RWPE2 (cell line): ENCODE data around the gene INHBB.

Source experiments
- ATAC-seq: fragments of 200-7000 bp; cut with Tn5 transposase; 3 replicates; pipeline ENCODE4 v1.9.1; 2021; ENCODE audit warnings: low read depth
- DNase-seq: peaks from one replicate; pipeline ENCODE4 v3.0.0-alpha.2; 2020; ENCODE audit warnings: low spot score
- H3K27ac ChIP-seq: fragments of 450-650 bp; 2 replicates; pipeline ENCODE4 v1.5.1; 2017; ENCODE audit warnings: mild to moderate bottlenecking; ENCODE audit not compliant: poor library complexity, severe bottlenecking
- H3K27me3 ChIP-seq: fragments of 250-450 bp; sonication (Bioruptor Pico); 2 replicates; pipeline ENCODE4 v1.5.1; 2021; ENCODE audit warnings: mild to moderate bottlenecking, moderate library complexity; ENCODE audit not compliant: insufficient read depth, poor library complexity, severe bottlenecking
- H3K36me3 ChIP-seq: fragments of 250-450 bp; sonication (Bioruptor Pico); 2 replicates; pipeline ENCODE4 v1.5.1; 2020; ENCODE audit warnings: low read depth, mild to moderate bottlenecking, moderate library complexity
- H3K4me1 ChIP-seq: fragments of 250-450 bp; sonication (Bioruptor Pico); 2 replicates; pipeline ENCODE4 v1.5.1; 2021; ENCODE audit warnings: mild to moderate bottlenecking, moderate library complexity; ENCODE audit not compliant: insufficient read depth, poor library complexity, severe bottlenecking
- H3K4me3 ChIP-seq: fragments of 250-450 bp; sonication (Bioruptor Pico); 2 replicates; pipeline ENCODE4 v1.5.1; 2021; ENCODE audit warnings: mild to moderate bottlenecking, moderate library complexity; ENCODE audit not compliant: severe bottlenecking
- H3K9me3 ChIP-seq: fragments of 250-450 bp; sonication (Bioruptor Pico); 2 replicates; pipeline ENCODE4 v1.5.1; 2021; ENCODE audit warnings: mild to moderate bottlenecking, moderate library complexity; ENCODE audit not compliant: severe bottlenecking
- TF ChIP-seq, protein P1 (sequence below): fragments of 450-650 bp; IDR thresholded peaks from one replicate; pipeline ENCODE4 v1.5.1; 2017; ENCODE audit warnings: mild to moderate bottlenecking, moderate library complexity; ENCODE audit not compliant: poor library complexity, severe bottlenecking

INHBB gene

DNA sequence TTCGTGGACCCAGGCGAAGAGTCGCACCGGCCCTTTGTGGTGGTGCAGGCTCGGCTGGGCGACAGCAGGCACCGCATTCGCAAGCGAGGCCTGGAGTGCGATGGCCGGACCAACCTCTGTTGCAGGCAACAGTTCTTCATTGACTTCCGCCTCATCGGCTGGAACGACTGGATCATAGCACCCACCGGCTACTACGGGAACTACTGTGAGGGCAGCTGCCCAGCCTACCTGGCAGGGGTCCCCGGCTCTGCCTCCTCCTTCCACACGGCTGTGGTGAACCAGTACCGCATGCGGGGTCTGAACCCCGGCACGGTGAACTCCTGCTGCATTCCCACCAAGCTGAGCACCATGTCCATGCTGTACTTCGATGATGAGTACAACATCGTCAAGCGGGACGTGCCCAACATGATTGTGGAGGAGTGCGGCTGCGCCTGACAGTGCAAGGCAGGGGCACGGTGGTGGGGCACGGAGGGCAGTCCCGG is 3.5 kb downstream of the INHBB start:
- no peaks in the 10 kb centered on the region for H3K36me3 ChIP-seq
- H3K27me3 ChIP-seq = peaks cover 27% of the 10 kb centered on the region
- H3K4me1 ChIP-seq = no peaks in the 10 kb centered on the region
- TF ChIP-seq, protein P1, sequence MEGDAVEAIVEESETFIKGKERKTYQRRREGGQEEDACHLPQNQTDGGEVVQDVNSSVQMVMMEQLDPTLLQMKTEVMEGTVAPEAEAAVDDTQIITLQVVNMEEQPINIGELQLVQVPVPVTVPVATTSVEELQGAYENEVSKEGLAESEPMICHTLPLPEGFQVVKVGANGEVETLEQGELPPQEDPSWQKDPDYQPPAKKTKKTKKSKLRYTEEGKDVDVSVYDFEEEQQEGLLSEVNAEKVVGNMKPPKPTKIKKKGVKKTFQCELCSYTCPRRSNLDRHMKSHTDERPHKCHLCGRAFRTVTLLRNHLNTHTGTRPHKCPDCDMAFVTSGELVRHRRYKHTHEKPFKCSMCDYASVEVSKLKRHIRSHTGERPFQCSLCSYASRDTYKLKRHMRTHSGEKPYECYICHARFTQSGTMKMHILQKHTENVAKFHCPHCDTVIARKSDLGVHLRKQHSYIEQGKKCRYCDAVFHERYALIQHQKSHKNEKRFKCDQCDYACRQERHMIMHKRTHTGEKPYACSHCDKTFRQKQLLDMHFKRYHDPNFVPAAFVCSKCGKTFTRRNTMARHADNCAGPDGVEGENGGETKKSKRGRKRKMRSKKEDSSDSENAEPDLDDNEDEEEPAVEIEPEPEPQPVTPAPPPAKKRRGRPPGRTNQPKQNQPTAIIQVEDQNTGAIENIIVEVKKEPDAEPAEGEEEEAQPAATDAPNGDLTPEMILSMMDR = no peak
- DNase-seq = no peak
- no peak overlapping the region for H3K27ac ChIP-seq
- ATAC-seq = no peak
- no peaks in the 10 kb centered on the region for H3K9me3 ChIP-seq
- H3K4me3 ChIP-seq = no peak overlapping the region

DNA sequence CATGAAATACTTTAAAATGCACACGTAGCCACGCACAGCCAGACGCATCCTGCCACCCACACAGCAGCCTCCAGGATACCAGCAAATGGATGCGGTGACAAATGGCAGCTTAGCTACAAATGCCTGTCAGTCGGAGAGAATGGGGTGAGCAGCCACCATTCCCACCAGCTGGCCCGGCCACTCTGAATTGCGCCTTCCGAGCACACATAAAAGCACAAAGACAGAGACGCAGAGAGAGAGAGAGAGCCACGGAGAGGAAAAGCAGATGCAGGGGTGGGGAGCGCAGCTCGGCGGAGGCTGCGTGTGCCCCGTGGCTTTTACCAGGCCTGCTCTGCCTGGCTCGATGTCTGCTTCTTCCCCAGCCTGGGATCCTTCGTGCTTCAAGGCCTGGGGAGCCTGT is 4.1 kb downstream of the INHBB start:
- DNase-seq = no peak
- ATAC-seq = no peak
- Histone ChIP-seq H3K27ac (no peak overlapping the region), H3K27me3 (peaks cover 21% of the 10 kb centered on the region), H3K4me3 (no peak overlapping the region), H3K4me1 (no peaks in the 10 kb centered on the region), H3K36me3 (no peaks in the 10 kb centered on the region), H3K9me3 (no peaks in the 10 kb centered on the region)
- TF ChIP-seq, protein P1 = no peak

DNA sequence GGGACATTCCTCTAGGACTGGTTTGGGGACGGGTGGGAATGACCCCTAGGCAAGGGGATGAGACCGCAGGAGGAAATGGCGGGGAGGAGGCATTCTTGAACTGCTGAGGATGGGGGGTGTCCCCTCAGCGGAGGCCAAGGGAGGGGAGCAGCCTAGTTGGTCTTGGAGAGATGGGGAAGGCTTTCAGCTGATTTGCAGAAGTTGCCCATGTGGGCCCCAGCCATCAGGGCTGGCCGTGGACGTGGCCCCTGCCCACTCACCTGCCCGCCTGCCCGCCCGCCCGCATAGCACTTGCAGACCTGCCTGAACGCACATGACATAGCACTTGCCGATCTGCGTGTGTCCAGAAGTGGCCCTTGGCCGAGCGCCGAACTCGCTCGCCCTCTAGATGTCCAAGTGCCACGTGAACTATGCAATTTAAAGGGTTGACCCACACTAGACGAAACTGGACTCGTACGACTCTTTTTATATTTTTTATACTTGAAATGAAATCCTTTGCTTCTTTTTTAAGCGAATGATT is 4.9 kb downstream of the INHBB start:
- DNase-seq (no peak), ATAC-seq (no peak)
- Histone ChIP-seq H3K9me3 (no peaks in the 10 kb centered on the region), H3K36me3 (no peaks in the 10 kb centered on the region), H3K4me3 (no peak overlapping the region), H3K27me3 (peaks cover 20% of the 10 kb centered on the region), H3K27ac (no peak overlapping the region), H3K4me1 (no peaks in the 10 kb centered on the region)
- TF ChIP-seq, protein P1 = no peak

DNA sequence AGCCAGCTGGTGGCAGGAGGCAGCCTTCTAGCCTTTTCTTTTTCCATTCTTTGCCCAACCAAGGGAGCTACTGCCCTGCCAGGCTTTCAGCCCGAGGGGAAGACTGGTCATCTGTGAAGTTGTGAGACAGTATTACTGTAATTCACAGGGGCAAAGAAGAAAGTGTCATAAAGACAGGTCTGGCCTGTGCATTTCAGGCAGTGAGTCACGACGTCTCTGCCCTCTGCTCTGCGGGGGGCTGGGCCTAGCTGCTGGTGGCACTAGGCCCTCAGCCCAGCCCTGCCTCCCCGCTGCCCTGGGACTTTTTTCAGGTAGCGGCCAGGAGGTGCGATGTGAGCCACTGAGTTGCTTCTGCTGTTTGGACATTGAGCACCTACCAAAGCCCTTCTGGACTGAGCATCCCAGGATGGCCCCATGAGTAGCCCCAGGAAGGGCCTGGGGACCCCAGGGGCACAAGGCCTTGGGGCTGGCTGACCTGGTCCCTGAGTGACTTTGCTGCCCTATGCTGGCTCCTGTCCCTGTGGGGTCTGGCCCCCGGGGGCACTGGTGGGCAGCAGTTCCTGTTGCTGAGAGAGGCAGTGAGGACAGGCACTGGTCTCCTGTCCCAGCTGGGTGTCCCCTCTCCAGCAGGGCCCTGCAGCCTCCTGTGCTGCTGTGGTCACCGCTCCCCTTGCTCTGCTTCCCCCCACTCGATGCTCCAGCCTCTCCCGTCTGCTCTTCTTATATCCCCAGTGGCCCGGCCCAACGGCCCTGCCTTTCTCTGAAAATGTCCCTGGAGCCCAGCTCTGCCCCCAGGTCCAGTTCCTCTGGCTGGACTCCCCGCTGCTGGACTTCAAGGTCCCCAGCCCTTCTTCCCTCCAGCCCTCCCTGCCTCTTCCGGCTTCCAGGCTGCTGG is 7.0 kb downstream of the INHBB start:
- TF ChIP-seq, protein P1 = no peak
- DNase-seq = no peak

DNA sequence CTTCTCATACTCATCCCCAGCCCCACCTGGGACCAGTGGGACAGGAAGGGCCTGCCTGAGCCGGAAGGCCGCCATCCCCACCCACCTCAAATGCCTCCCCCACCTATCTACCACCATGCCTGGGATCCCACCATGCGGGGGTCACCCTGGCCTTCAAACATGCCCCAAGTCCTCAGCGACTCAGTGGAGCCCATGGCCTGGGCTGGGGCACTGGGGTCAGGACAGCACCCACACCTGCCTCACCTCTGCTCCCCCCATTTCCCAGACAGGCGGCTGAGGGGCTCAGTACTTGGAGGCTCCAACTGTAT is 7.6 kb downstream of the INHBB start:
- Histone ChIP-seq H3K27ac (no peak overlapping the region), H3K4me3 (no peak overlapping the region), H3K36me3 (no peaks in the 10 kb centered on the region), H3K27me3 (no peaks in the 10 kb centered on the region), H3K4me1 (no peaks in the 10 kb centered on the region), H3K9me3 (no peaks in the 10 kb centered on the region)
- ATAC-seq = no peak
- DNase-seq = no peak
- TF ChIP-seq, protein P1 = no peak

More for the DNA sequence above, 7.0 kb downstream of the INHBB start:
- H3K27me3 ChIP-seq = peaks cover 2% of the 10 kb centered on the region
- H3K4me3 ChIP-seq = no peak overlapping the region
- ATAC-seq = peak; percentile 16; the same call in 1 of the 3 replicates
- no peaks in the 10 kb centered on the region for H3K4me1 ChIP-seq
- H3K27ac ChIP-seq = no peak overlapping the region
- H3K9me3 ChIP-seq = no peaks in the 10 kb centered on the region
- no peaks in the 10 kb centered on the region for H3K36me3 ChIP-seq
